Aorta (tissue), 5 donors: Measurements from ENCODE around the gene SAMD9. TPM values are rescaled to one million over a fixed set of nuclear protein-coding genes. Genes with fewer than 3 reads are reported as not detected.

Experiments used
- ATAC-seq: fragments of 200-7000 bp; cut with Tn5 transposase; one replicate; pipeline ENCODE4 v1.9.1; 2022; ENCODE audit warnings: moderate library complexity; ENCODE audit not compliant: low FRiP score
- DNase-seq, 2 donors: peaks; one replicate each; pipeline ENCODE4 v3.0.0-alpha.2; 2020
- H3K27ac ChIP-seq, 2 donors: one replicate each; pipeline ENCODE4 v1.5.1; 2013; ENCODE audit warnings: low read length in 2 of 2, mild to moderate bottlenecking in 2 of 2, moderate library complexity in 2 of 2, control low read depth in 1 of 2, inconsistent platforms in 1 of 2, low read depth in 1 of 2
- H3K27me3 ChIP-seq, 2 donors: one replicate each; pipeline ENCODE4 v1.6.1; 2013; ENCODE audit warnings: control low read depth in 1 of 2, low read length in 1 of 2, mild to moderate bottlenecking in 1 of 2, moderate library complexity in 1 of 2; ENCODE audit not compliant: insufficient read depth in 2 of 2, control insufficient read depth in 1 of 2
- H3K36me3 ChIP-seq, 2 donors: one replicate each; pipeline ENCODE4 v1.6.1; 2013; ENCODE audit warnings: control low read depth in 1 of 2, low read length in 1 of 2, mild to moderate bottlenecking in 1 of 2; ENCODE audit not compliant: insufficient read depth in 2 of 2, control insufficient read depth in 1 of 2
- H3K4me1 ChIP-seq, 2 donors: one replicate each; pipeline ENCODE4 v1.6.1; 2013; ENCODE audit warnings: low read length in 2 of 2, control low read depth in 1 of 2, mild to moderate bottlenecking in 1 of 2, moderate library complexity in 1 of 2; ENCODE audit not compliant: insufficient read depth in 2 of 2, control insufficient read depth in 1 of 2
- H3K4me3 ChIP-seq, 2 donors: one replicate each; pipeline ENCODE4 v1.5.1; 2013; ENCODE audit warnings: low read length in 2 of 2, control low read depth in 1 of 2, mild to moderate bottlenecking in 1 of 2
- H3K9me3 ChIP-seq: one replicate; pipeline ENCODE4 v1.6.1; 2013; ENCODE audit warnings: mild to moderate bottlenecking, low read length; ENCODE audit not compliant: control insufficient read depth
- WGBS, 2 donors: extraction: QIAGEN DNeasy Blood & Tissue Kit; methylation state at CpG; one replicate each; pipeline ENCODE4 v1.1.7; 2013; 5-methylcytosine and 5-hydroxymethylcytosine counted together
- intact Hi-C, 2 donors: fragments of 100-400 bp; cut with DNase I; formaldehyde crosslinking; loops; one replicate each; pipeline versions ENCODE4 v1.14.2 to v1.15.0; 2022
- polyA plus RNA-seq, 2 donors: library from polyadenylated mRNA; stranded (reverse); fragments of 200-250 nt; gene quantifications; one replicate each; pipeline ENCODE4 v1.2.3, GENCODE V29; 2013
- total RNA-seq, 2 donors: library from RNA; stranded (reverse); fragmentation: NEBNext Ultra II Directional; extraction: Animal tissue kit (Norgen Biotek cat#: 25700); gene quantifications; one replicate each; pipeline ENCODE4 v1.2.1, GENCODE V29; 2021
- donor health status: healthy with polysubstance abuse.
- donor health status: Bipolar disorder and iron deficiency.
- donor health status: DM: no; HTN: no; CAD: no.
- donor health status: DM: no; HTN: no; CAD: no.
- donor health status: DM: yes; HTN: yes; CAD: no.

SAMD9 gene
- total and polyA plus RNA-seq, 4 donors, result 3.5 to 13.7 (median 6.7) TPM

DNA sequence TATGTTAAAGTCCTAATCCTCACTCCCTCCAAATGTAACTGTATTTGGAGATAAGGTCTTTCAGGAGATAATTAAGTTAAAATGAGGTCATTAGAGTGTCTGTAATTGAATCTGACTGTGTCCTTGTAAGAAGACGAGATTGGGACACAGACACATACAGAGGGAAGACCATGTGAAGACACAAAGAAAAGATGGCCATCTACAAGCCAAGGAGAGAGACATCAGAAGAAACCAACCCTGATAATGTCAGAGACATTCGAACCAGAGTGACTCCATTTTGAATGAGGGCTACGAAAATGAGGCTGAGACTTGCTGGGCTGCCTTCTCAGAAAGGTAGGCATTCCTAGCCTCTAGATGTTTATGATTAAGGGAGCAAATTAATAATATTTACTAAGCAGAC lies 30.9 kb upstream of the SAMD9 start:
- DNase-seq (no peak), ATAC-seq (no peak)
- H3K27me3 ChIP-seq, result no peaks in the 10 kb centered on the region
- no peak overlapping the region for H3K27ac ChIP-seq
- 83 to 84% methylated on average over 3 of the region's 3 CpGs for WGBS, 2 donors
- peaks cover 2 to 5% of the 10 kb centered on the region in 2 donors for H3K4me1 ChIP-seq
- intact Hi-C loops, result no loop called here
- peak overlapping the region in 1 of 2 donors; percentile 92 for H3K4me3 ChIP-seq
- H3K36me3 ChIP-seq, result peaks cover 2 to 3% of the 10 kb centered on the region in 2 donors
- no peaks in the 10 kb centered on the region for H3K9me3 ChIP-seq

DNA sequence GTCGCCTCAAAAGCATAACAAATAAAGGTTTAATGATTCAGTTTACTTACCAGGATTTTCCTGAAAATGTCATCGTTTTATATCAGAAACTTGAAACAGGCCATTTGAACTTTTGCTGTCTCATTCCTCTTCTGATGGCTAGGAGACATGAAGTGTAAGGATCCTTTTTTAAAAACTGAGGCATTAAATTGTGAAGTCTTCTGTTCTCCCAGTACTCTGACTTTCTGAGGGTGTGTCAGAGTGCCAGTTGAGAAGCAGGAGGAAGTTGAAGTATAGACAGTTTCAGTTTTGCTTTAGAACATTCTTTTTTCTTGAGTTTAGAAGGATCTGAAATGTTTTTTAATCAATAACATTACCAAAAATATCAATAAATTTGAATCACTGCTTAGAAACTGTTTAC lies 30.4 kb upstream of the SAMD9 start, which contains the start of gene SAMD9L:
Gene SAMD9L (minus strand): TSS at position 242 of the 400 bp plus-strand sequence. CDS start 12,414 bp downstream, outside the sequence.
- no peaks in the 10 kb centered on the region for H3K9me3 ChIP-seq
- H3K4me1 ChIP-seq, result peaks cover 2 to 5% of the 10 kb centered on the region in 2 donors
- H3K27ac ChIP-seq, result no peak within 1 kb of the TSS
- peak within 1 kb of the TSS; percentile 75 to 92 for H3K4me3 ChIP-seq
- DNase-seq, result no peak
- intact Hi-C loops, result no loop called here
- H3K36me3 ChIP-seq, result peaks cover 2 to 3% of the 10 kb centered on the region in 2 donors
- ATAC-seq, result peak; percentile 79
- no peaks in the 10 kb centered on the region for H3K27me3 ChIP-seq
- WGBS, 2 donors, result 34 to 56% methylated on average over 2 of the region's 2 CpGs

- H3K27me3 ChIP-seq, result no peaks in the 10 kb centered on the region
- peak overlapping the region; percentile 27 to 92 for H3K4me3 ChIP-seq
- H3K4me1 ChIP-seq, result peaks cover 2 to 5% of the 10 kb centered on the region in 2 donors
- no peaks in the 10 kb centered on the region for H3K9me3 ChIP-seq
- ATAC-seq (peak; percentile 75), DNase-seq (peak in 1 of 2 donors; percentile 40)
- intact Hi-C loops, result no loop called here
- no peak overlapping the region for H3K27ac ChIP-seq
- 8 to 9% methylated on average over 3 of the region's 3 CpGs for WGBS, 2 donors
- peaks cover 2 to 5% of the 10 kb centered on the region in 2 donors for H3K36me3 ChIP-seq
Observed at GRCh38 chr7:93147363-93147762, 29.6 kb upstream of the SAMD9 start.

DNA sequence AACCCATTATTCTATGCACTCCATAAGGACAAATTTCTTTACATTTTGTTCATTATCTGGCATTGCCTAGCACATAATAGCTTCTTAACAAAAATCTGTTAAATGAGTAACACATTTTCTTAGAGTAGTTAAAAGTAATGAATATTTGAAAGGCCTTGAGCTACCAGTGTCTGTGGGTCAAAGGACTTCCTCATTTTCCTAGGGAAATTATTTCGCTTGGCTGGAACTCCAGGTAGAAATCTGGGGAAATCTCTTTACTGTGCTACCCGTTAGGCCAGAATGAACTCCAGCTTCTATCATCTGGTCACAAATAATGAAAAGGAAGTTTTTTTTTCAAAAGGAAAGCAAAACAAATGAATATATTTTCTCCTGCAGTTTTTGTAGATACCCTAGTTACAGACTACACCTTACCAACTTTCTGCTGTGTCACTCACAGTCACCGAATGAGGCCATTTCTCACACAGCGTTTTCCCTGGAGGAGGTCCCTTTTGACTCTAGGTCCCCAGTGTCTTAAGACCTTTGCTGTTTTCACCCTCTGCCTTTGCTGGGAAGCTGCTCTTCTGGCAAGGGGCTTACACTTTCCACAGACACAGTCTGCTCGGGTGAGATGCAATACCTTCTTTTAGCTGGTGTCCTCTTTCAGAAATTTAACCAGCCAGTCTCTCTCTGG lies 28.8 kb upstream of the SAMD9 start:
- WGBS, 2 donors, result 49 to 58% methylated on average over 5 of the region's 5 CpGs
- peaks cover 2 to 5% of the 10 kb centered on the region in 2 donors for H3K4me1 ChIP-seq
- no peaks in the 10 kb centered on the region for H3K27me3 ChIP-seq
- intact Hi-C loops, result no loop called here
- ATAC-seq (peak; percentile 44), DNase-seq (no peak)
- peaks cover under 1% of the 10 kb centered on the region for H3K9me3 ChIP-seq
- H3K27ac ChIP-seq, result no peak overlapping the region
- H3K4me3 ChIP-seq, result peak overlapping the region; percentile 27 to 59
- H3K36me3 ChIP-seq, result peaks cover 2 to 5% of the 10 kb centered on the region in 2 donors

DNA sequence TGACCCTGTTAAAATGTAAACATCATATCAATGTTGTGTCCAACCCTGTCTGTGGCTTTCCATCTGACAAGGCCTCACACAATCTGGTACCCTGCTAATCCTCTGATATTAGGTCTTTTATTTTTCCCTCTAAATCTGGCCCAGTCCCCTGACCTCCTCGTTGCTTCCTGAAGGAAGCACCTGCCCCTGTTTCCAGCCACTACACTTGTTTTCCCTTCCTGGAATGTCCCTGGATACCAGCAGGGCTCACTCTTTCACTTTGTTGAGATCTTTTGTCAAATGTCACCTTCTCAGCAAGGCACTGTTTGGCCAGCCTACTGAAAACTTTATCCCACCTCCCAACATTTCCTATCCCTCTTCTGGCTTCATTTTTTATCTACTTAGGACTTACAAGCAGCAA lies 28.3 kb upstream of the SAMD9 start:
- Histone ChIP-seq H3K27ac (no peak overlapping the region), H3K27me3 (no peaks in the 10 kb centered on the region), H3K4me1 (peaks cover 2 to 5% of the 10 kb centered on the region in 2 donors), H3K9me3 (peaks cover 2% of the 10 kb centered on the region), H3K4me3 (no peak overlapping the region), H3K36me3 (peaks cover 2 to 5% of the 10 kb centered on the region in 2 donors)
- intact Hi-C loops, result no loop called here
- 29 to 55% methylated on average over 1 of the region's 1 CpG for WGBS, 2 donors
- DNase-seq, result no peak
- ATAC-seq, result no peak

GRCh38 chr7:93145354-93145753 lies 27.6 kb upstream of the SAMD9 start:
- Histone ChIP-seq H3K36me3 (peaks cover 5 to 7% of the 10 kb centered on the region in 2 donors), H3K4me3 (no peak overlapping the region), H3K27ac (no peak overlapping the region), H3K4me1 (peaks cover 2 to 5% of the 10 kb centered on the region in 2 donors), H3K9me3 (peaks cover 2% of the 10 kb centered on the region), H3K27me3 (no peaks in the 10 kb centered on the region)
- DNase-seq, result no peak
- ATAC-seq, result no peak
- WGBS, 2 donors, result 77 to 81% methylated on average over 3 of the region's 3 CpGs
- intact Hi-C loops, result no loop called here

- Histone ChIP-seq H3K27ac (no peak overlapping the region), H3K36me3 (peaks cover 16 to 21% of the 10 kb centered on the region in 2 donors), H3K4me3 (no peak overlapping the region), H3K4me1 (peaks cover 3 to 5% of the 10 kb centered on the region in 2 donors), H3K27me3 (no peaks in the 10 kb centered on the region), H3K9me3 (peaks cover 19% of the 10 kb centered on the region)
- 93% methylated on average over 1 of the region's 1 CpG for WGBS, 2 donors
- DNase-seq (no peak), ATAC-seq (no peak)
- intact Hi-C loops, result no loop called here
Observed at GRCh38 chr7:93142127-93142526, 24.3 kb upstream of the SAMD9 start.

DNA sequence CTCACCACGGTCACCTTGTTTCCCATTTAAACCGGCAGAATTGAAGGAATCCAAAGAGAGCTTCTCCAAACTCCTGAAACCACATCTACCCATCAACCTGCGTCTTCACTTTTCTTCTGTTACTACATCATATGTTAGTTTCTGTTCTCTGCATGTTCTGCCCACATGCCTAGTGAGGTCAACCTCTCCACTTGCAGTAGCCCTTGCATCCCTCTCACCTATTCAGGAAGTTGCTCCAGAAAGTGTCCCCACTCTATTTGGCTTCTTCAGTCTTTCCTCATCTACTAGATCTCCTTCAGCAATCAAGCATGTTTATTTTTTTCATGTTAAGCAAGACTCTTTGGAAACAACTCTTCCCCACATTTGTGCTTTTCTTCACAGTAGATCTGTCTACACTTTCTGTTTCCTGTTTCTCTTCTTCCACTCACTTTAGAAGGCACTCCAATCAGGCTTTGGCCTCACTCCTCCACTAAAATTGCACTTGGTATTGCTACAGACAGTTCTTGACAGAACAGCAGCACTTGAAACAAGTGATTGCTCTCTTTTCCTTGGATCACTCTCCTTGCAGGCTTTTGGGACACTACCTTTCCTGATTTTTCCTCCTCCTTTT lies 22.9 kb upstream of the SAMD9 start:
- Histone ChIP-seq H3K27ac (no peak overlapping the region), H3K4me3 (no peak overlapping the region), H3K36me3 (peaks cover 18 to 25% of the 10 kb centered on the region in 2 donors), H3K4me1 (peaks cover 0 to 1% of the 10 kb centered on the region in 2 donors), H3K27me3 (no peaks in the 10 kb centered on the region), H3K9me3 (peaks cover 22% of the 10 kb centered on the region)
- intact Hi-C loops, result no loop called here
- 91 to 93% methylated on average over 3 of the region's 3 CpGs for WGBS, 2 donors
- ATAC-seq, result no peak
- no peak for DNase-seq

GRCh38 chr7:93138576-93138975 lies 20.8 kb upstream of the SAMD9 start:
- H3K27ac ChIP-seq, result no peak overlapping the region
- H3K4me1 ChIP-seq, result peaks cover 0 to 1% of the 10 kb centered on the region in 2 donors
- DNase-seq (no peak), ATAC-seq (no peak)
- no peaks in the 10 kb centered on the region for H3K27me3 ChIP-seq
- WGBS, 2 donors, result 94% methylated on average over 4 of the region's 4 CpGs
- no peak overlapping the region for H3K4me3 ChIP-seq
- H3K36me3 ChIP-seq, result peaks cover 18 to 23% of the 10 kb centered on the region in 2 donors
- intact Hi-C loops, result no loop called here
- H3K9me3 ChIP-seq, result peaks cover 24% of the 10 kb centered on the region
